Transverse colon (tissue), 3 donors: ENCODE data around the gene ANKRD1.

ENCODE experiments used
- POLR2A ChIP-seq: fragments of 450-650 bp; IDR thresholded peaks from one replicate; pipeline ENCODE4 v1.6.1; 2016; ENCODE audit warnings: antibody characterized with exemption, mild to moderate bottlenecking, moderate library complexity
- TF ChIP-seq, protein P1 (sequence below), 5 experiments: fragments of 200-600 bp in 3 of 5; fragments of 450-650 bp in 2 of 5; sonication (generic) in 3 of 5; IDR thresholded peaks; 1 replicate in 2 of 5; 2 replicates in 3 of 5; pipeline ENCODE4 v1.5.1; 2016 to 2017; ENCODE audit warnings: antibody characterized with exemption in 5 of 5, inconsistent platforms in 3 of 5, mild to moderate bottlenecking in 2 of 5, moderate library complexity in 1 of 5

DNA sequence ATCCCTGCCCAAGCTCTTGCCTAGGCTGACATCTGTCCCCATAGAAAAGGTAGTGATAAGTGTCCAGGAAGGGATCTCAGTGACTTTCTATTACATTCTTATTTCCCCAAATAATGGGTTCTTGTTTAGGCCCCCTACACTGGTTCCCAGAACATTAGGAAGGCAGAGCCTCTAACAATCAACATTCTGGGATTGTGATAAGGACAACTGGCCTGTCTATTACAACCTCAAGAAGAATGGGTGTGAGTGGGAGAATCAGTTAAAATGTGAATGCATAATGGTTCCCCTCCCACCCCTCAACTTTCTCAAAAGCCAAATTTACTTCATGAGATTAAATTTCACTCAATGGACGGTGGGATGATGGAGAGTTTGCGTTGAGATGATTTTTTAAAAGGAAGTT is 6.4 kb upstream of the ANKRD1 start:
- no peak for TF ChIP-seq POLR2A
- TF ChIP-seq, protein P1, sequence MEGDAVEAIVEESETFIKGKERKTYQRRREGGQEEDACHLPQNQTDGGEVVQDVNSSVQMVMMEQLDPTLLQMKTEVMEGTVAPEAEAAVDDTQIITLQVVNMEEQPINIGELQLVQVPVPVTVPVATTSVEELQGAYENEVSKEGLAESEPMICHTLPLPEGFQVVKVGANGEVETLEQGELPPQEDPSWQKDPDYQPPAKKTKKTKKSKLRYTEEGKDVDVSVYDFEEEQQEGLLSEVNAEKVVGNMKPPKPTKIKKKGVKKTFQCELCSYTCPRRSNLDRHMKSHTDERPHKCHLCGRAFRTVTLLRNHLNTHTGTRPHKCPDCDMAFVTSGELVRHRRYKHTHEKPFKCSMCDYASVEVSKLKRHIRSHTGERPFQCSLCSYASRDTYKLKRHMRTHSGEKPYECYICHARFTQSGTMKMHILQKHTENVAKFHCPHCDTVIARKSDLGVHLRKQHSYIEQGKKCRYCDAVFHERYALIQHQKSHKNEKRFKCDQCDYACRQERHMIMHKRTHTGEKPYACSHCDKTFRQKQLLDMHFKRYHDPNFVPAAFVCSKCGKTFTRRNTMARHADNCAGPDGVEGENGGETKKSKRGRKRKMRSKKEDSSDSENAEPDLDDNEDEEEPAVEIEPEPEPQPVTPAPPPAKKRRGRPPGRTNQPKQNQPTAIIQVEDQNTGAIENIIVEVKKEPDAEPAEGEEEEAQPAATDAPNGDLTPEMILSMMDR (IDR thresholded peaks at IDR 0.05): no peak
